Measurements from ENCODE around the gene ITPR2. TPM values are rescaled to one million over a fixed set of nuclear protein-coding genes. Genes with fewer than 3 reads are reported as not detected.
"Not testable (repeated sequence)": the region's sequence is repeated elsewhere in the genome, so short reads cannot be mapped to it uniquely, and the experiment has no call there.

ITPR2 gene
- total and polyA plus RNA-seq, 2 of the 13 experiments (the other 11 are each of a cell fraction or from before 2014, with no cell fraction given), result 31.9 to 81.9 TPM

DNA sequence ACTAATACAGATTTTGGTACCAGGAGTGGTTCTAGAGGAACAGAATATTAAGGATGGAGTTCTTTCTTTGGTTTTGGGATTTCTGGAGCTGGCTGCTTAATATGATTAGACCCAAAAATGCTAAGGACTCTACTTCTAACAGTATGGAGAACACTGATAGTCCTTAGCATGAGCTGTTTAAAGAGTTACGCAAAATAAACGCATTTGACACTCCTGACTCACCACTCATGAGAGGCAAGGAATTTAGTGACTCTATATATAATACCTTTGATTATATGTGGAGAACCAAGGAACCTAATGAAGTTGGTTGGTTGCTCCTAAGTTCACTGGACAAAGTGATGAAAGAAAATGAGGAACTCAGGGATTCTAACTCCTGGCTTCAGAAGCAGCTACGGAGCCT is 57.0 kb downstream of the ITPR2 start:
- Histone ChIP-seq H3K79me2 (ENCODE audit: insufficient read depth, low read length) (peaks cover 39% of the 10 kb centered on the region), H3K4me1 (ENCODE audit: insufficient read depth, low read length) (peaks cover 62% of the 10 kb centered on the region), H3K36me3 (replicated peaks in 1 of 2; ENCODE audit: control insufficient read depth in 1 of 2, insufficient read depth in 2 of 2, low read length in 2 of 2) (peaks cover 12 to 34% of the 10 kb centered on the region in 2 experiments)
- H3K9me3 ChIP-seq (ENCODE audit: low read length); H3K27ac ChIP-seq (ENCODE audit: extremely low read length, insufficient read depth, low read length); H3K9ac ChIP-seq (ENCODE audit: insufficient read depth, low read depth, low read length); H4K20me1 ChIP-seq (ENCODE audit: insufficient read depth, low read length); H3K27me3 ChIP-seq (ENCODE audit: control insufficient read depth in 1 of 2, insufficient read depth in 2 of 2, low read length in 2 of 2); CTCF ChIA-PET (ENCODE audit: low intra/inter-chr PET ratio, low total read pairs); H3K4me3 ChIP-seq (replicated peaks in 1 of 3; ENCODE audit: insufficient read depth in 1 of 3, low read depth in 2 of 3, low read length in 3 of 3); BruUV-seq (replicated peaks); FAIRE-seq; in situ Hi-C loops (cut with HindIII; ENCODE audit: extremely low pct_ligation_motif_present, low pct_unique_long_range_greater_than_20kb); H3K4me2 ChIP-seq (ENCODE audit: low read depth, low read length); ATAC-seq; H2AFZ ChIP-seq (ENCODE audit: low read length); TF ChIP-seq FOXA1 (IDR thresholded peaks at IDR 0.05): not testable (repeated sequence)
- 93% methylated on average over 3 of the region's 3 CpGs for WGBS (ENCODE audit: low lambda C conversion rate)
- peak; percentile 54 for DNase-seq (ENCODE audit: low spot score)
- POLR2A ChIA-PET, result interaction anchor here (0.9 to 3.1 kb wide), 4 partner anchors 31 to 57 kb away, joined by 3 to 13 read pairs (median 6); partner anchors contain the start of gene ITPR2
- TF ChIP-seq FOSL2 (CRISPR knock-in tag; IDR thresholded peaks at IDR 0.05), result peak; percentile 56; the same call in 1 of the 2 replicates
- 0 out of 2 replicates have a peak, but pooled peaks have one; percentile 36 for TF ChIP-seq FOXA1 (CRISPR knock-in tag; IDR thresholded peaks at IDR 0.05)
- peak; percentile 20; the same call in 1 of the 2 replicates for TF ChIP-seq GATAD2A (CRISPR knock-in tag; IDR thresholded peaks at IDR 0.05)
- intact Hi-C loops (cut with micrococcal nuclease; ENCODE audit: unreplicated experiment), result loop anchor here (10.0 kb wide), 1 partner anchor 109 kb away; no protein-coding TSS in a partner anchor

DNA sequence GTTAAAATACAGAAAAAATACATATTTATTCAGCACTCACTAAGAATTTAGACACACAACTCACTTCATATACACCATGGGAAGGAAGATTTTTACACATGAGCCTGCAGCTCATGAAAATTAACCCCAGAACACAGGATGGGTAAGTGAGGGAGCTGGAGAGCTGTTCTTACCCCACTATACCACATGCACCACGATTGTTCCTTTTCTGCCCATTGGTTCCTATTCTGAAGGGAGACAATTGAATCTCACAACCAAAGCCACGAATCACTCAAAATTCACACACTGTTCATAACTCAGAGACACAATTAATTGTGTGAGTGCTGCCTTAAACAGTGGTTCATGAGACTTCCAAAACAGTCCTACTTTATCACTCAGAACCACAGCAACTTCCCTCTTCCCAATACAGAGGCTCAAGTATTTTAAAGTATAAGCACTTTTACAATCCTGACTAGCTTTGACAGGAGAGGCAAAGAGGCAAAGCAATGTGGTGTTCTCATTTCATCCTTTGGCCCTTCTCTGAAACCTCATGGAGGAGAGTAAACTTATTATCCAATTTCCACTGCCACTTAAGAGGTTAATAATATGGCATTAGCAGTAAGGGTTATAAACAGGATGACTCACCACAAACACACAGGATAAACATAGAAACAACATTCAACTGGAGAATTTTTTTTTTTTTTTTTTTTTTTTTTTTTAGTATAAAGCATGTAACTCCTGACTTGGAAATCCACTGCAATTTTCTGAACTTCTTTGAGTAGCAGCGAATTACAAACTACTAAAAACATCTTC is 59.5 kb downstream of the ITPR2 start:
- no peak for ATAC-seq
- TF ChIP-seq, protein P1, sequence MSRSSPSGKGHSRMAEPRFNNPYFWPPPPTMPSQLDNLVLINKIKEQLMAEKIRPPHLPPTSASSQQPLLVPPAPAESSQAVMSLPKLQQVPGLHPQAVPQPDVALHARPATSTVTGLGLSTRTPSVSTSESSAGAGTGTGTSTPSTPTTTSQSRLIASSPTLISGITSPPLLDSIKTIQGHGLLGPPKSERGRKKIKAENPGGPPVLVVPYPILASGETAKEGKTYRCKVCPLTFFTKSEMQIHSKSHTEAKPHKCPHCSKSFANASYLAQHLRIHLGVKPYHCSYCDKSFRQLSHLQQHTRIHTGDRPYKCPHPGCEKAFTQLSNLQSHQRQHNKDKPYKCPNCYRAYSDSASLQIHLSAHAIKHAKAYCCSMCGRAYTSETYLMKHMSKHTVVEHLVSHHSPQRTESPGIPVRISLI (CRISPR knock-in tag; IDR thresholded peaks at IDR 0.05; ENCODE audit: borderline replicate concordance), result no peak
- TF ChIP-seq ZNF652 (CRISPR knock-in tag; IDR thresholded peaks at IDR 0.05; ENCODE audit: borderline replicate concordance, low read depth), result peak; percentile 75
- Histone ChIP-seq H3K36me3 (replicated peaks in 1 of 2; ENCODE audit: control insufficient read depth in 1 of 2, insufficient read depth in 2 of 2, low read length in 2 of 2) (peaks cover 9 to 22% of the 10 kb centered on the region in 2 experiments; a peak in 4 of 5 replicates), H3K27me3 (ENCODE audit: control insufficient read depth in 1 of 2, insufficient read depth in 2 of 2, low read length in 2 of 2) (no peaks in the 10 kb centered on the region), H3K27ac (ENCODE audit: extremely low read length, insufficient read depth, low read length) (peak overlapping the region; percentile 23), H4K20me1 (ENCODE audit: insufficient read depth, low read length) (no peaks in the 10 kb centered on the region), H2AFZ (ENCODE audit: low read length) (no peak overlapping the region), H3K4me2 (ENCODE audit: low read depth, low read length) (no peak overlapping the region), H3K4me1 (ENCODE audit: insufficient read depth, low read length) (peaks cover 87% of the 10 kb centered on the region), H3K9ac (ENCODE audit: insufficient read depth, low read depth, low read length) (no peak overlapping the region), H3K79me2 (ENCODE audit: insufficient read depth, low read length) (peaks cover 44% of the 10 kb centered on the region), H3K4me3 (replicated peaks in 1 of 3; ENCODE audit: insufficient read depth in 1 of 3, low read depth in 2 of 3, low read length in 3 of 3) (no peak overlapping the region), H3K9me3 (ENCODE audit: low read length) (no peaks in the 10 kb centered on the region)
- no peak for DNase-seq (ENCODE audit: low spot score)
- intact Hi-C loops (cut with micrococcal nuclease; ENCODE audit: unreplicated experiment), result loop anchor here (10.0 kb wide), 1 partner anchor 111 kb away; no protein-coding TSS in a partner anchor
- WGBS (ENCODE audit: low lambda C conversion rate), result 96% methylated on average over 3 of the region's 3 CpGs
- in situ Hi-C loops (cut with HindIII; ENCODE audit: extremely low pct_ligation_motif_present, low pct_unique_long_range_greater_than_20kb), result no loop called here
- ChIA-PET POLR2A (no interaction called here), CTCF (ENCODE audit: low intra/inter-chr PET ratio, low total read pairs) (no interaction called here)
- TSS peak; percentile 2 for BruUV-seq (replicated peaks)
- FAIRE-seq, result no peak
